ENCODE data around the gene STIM1.

- TF ChIP-seq GATA2 (IDR thresholded peaks at IDR 0.05; ENCODE audit: low read depth, low read length): no peak
- no peak for TF ChIP-seq GATA3 (IDR thresholded peaks at IDR 0.05; ENCODE audit: low read depth, low read length)
Measured at GRCh38 chr11:3936517-3936916, 81.1 kb downstream of the STIM1 start.
